CD14-positive monocyte (primary cell): Measurements from ENCODE around the gene CHN1. TPM values are rescaled to one million over a fixed set of nuclear protein-coding genes. Genes with fewer than 3 reads are reported as not detected.

ENCODE experiments used
- DNase-seq, 3 donors: peaks; one replicate each; pipeline ENCODE4 v3.0.0-alpha.2; 2011 to 2022
- H2AFZ ChIP-seq: 2 replicates; pipeline ENCODE4 v1.6.0; 2012; ENCODE audit warnings: mild to moderate bottlenecking, low read depth, low read length, inconsistent platforms; ENCODE audit not compliant: insufficient read depth, poor library complexity, severe bottlenecking
- H3K27ac ChIP-seq, 2 donors: 1 replicate in 1 of 2; 2 replicates in 1 of 2; pipeline ENCODE4 v1.5.1; 2012 to 2013; ENCODE audit warnings: low read length in 2 of 2, control low read depth in 1 of 2, inconsistent platforms in 1 of 2, low read depth in 1 of 2, mild to moderate bottlenecking in 1 of 2
- H3K27me3 ChIP-seq, 2 donors: one replicate each; pipeline versions ENCODE4 v1.6.0 to v1.6.1; 2011 to 2013; ENCODE audit warnings: low read length in 2 of 2; ENCODE audit not compliant: control insufficient read depth in 2 of 2, insufficient read depth in 2 of 2
- H3K36me3 ChIP-seq, 2 donors: replicated peaks in 1 of 2; 1 replicate in 1 of 2; 2 replicates in 1 of 2; pipeline versions ENCODE4 v1.5.1 to v1.6.1; 2012 to 2013; ENCODE audit warnings: low read length in 2 of 2, control low read depth in 1 of 2, inconsistent platforms in 1 of 2, mild to moderate bottlenecking in 1 of 2; ENCODE audit not compliant: insufficient read depth in 2 of 2, control insufficient read depth in 1 of 2
- H3K4me1 ChIP-seq, 2 donors: 1 replicate in 1 of 2; 2 replicates in 1 of 2; pipeline versions ENCODE4 v1.5.1 to v1.6.1; 2012 to 2013; ENCODE audit warnings: low read length in 2 of 2, control low read depth in 1 of 2, inconsistent platforms in 1 of 2, mild to moderate bottlenecking in 1 of 2, moderate library complexity in 1 of 2; ENCODE audit not compliant: insufficient read depth in 2 of 2, control insufficient read depth in 1 of 2
- H3K4me2 ChIP-seq: replicated peaks from 2 replicates; pipeline ENCODE3; 2012; ENCODE audit warnings: low read length, moderate library complexity, mild to moderate bottlenecking; ENCODE audit not compliant: poor library complexity, severe bottlenecking; ENCODE audit errors: extremely low read depth
- H3K4me3 ChIP-seq, 3 experiments: fragments of 200-600 bp in 1 of 3; sonication (generic) in 1 of 3; replicated peaks in 1 of 3; 1 replicate in 2 of 3; 2 replicates in 1 of 3; pipeline ENCODE4 v1.5.1; 2011 to 2013; ENCODE audit warnings: low read length in 3 of 3, mild to moderate bottlenecking in 3 of 3, control low read depth in 2 of 3, low read depth in 2 of 3, inconsistent platforms in 1 of 3, moderate library complexity in 1 of 3
- H3K79me2 ChIP-seq: 2 replicates; pipeline ENCODE4 v1.6.0; 2012; ENCODE audit warnings: mild to moderate bottlenecking, control low read depth, inconsistent platforms, low read length, moderate library complexity; ENCODE audit not compliant: insufficient read depth
- H3K9ac ChIP-seq: 2 replicates; pipeline ENCODE4 v1.6.0; 2017; ENCODE audit warnings: low read length, mild to moderate bottlenecking; ENCODE audit not compliant: insufficient read depth, poor library complexity, severe bottlenecking
- H3K9me3 ChIP-seq, 2 donors: replicated peaks in 1 of 2; 1 replicate in 1 of 2; 2 replicates in 1 of 2; pipeline versions ENCODE4 v1.5.1 to v1.6.1; 2012 to 2013; ENCODE audit warnings: low read length in 2 of 2, control low read depth in 1 of 2; ENCODE audit not compliant: control insufficient read depth in 1 of 2, insufficient read depth in 1 of 2
- H4K20me1 ChIP-seq: 2 replicates; pipeline ENCODE4 v1.6.0; 2012; ENCODE audit warnings: mild to moderate bottlenecking, low read length, control low read depth, moderate library complexity; ENCODE audit not compliant: insufficient read depth
- H3K27ac Mint-ChIP-seq, 7 donors: one replicate each; pipeline ENCODE4 v1.8.0; 2020; ENCODE audit warnings: mild to moderate bottlenecking in 7 of 7, mixed read lengths in 7 of 7, moderate library complexity in 6 of 7, inconsistent platforms in 2 of 7
- H3K27me3 Mint-ChIP-seq, 3 donors: one replicate each; pipeline ENCODE4 v1.8.0; 2021 to 2022; ENCODE audit warnings: low read depth in 3 of 3, mild to moderate bottlenecking in 3 of 3, mixed read lengths in 3 of 3, moderate library complexity in 3 of 3, inconsistent platforms in 1 of 3
- H3K36me3 Mint-ChIP-seq, 2 donors: one replicate each; pipeline ENCODE4 v1.8.0; 2020; ENCODE audit warnings: mixed read lengths in 2 of 2, inconsistent platforms in 1 of 2, mild to moderate bottlenecking in 1 of 2
- H3K4me1 Mint-ChIP-seq: one replicate; pipeline ENCODE4 v1.8.0; 2020; ENCODE audit warnings: mild to moderate bottlenecking, mixed read lengths
- H3K4me3 Mint-ChIP-seq, 2 donors: one replicate each; pipeline ENCODE4 v1.8.0; 2020; ENCODE audit warnings: mild to moderate bottlenecking in 2 of 2, mixed read lengths in 2 of 2, moderate library complexity in 1 of 2
- H3K9me3 Mint-ChIP-seq, 7 donors: one replicate each; pipeline ENCODE4 v1.8.0; 2020 to 2022; ENCODE audit warnings: mixed read lengths in 7 of 7, mild to moderate bottlenecking in 6 of 7, moderate library complexity in 6 of 7, inconsistent platforms in 2 of 7
- WGBS: methylation state at CpG from one replicate; pipeline ENCODE4 v1.1.5; 2013; ENCODE audit warnings: missing lambda C conversion rate; ENCODE audit not compliant: insufficient coverage; 5-methylcytosine and 5-hydroxymethylcytosine counted together
- intact Hi-C, 2 donors: fragments of 100-400 bp; cut with micrococcal nuclease; formaldehyde crosslinking; loops; one replicate each; pipeline versions ENCODE4 v1.15.0 to v1.15.1; 2023
- polyA plus RNA-seq, 3 donors: library from polyadenylated mRNA; depleted of rRNA in 1 of 3; unstranded in 2 of 3; stranded (reverse) in 1 of 3; fragments of 300-500 nt in 2 of 3; fragments of >200 nt in 1 of 3; fragmentation: Illumina TruSeq in 2 of 3; gene quantifications; 1 replicate in 2 of 3; 2 replicates in 1 of 3; pipeline ENCODE4 v1.2.3, GENCODE V29; 2012 to 2021
- TF ChIP-seq, protein P1 (sequence below): fragments of 200-600 bp; IDR thresholded peaks from one replicate; pipeline ENCODE4 v1.8.0; 2022; ENCODE audit warnings: antibody characterized with exemption, mild to moderate bottlenecking

CHN1 gene
- polyA plus RNA-seq, 3 donors, result 0.36 TPM; not detected in 2

DNA sequence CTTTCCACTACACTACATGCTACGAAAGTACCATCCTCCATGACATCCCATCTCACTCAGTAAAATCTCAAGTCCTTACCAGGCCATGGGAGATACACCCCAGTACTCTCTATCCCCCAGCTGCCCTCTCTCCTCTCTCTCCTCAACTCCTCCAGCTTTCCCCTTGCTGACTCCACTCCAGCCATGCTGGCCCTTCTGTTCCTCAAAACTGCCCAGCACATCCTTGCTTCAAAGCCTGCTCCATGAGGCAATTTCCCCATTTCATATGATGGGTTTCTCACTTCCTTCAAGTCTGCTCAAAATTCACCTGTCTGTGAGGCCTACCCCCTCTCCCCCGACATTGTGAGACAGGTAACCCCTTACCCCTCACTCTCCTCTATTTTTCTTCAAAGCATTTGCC is 8.6 kb downstream of the CHN1 start:
- intact Hi-C loops, result no loop called here
- no peak for DNase-seq
- H3K4me1 ChIP-seq, result no peaks in the 10 kb centered on the region
- Mint-ChIP-seq H3K27ac (peak overlapping the region in 1 of 7 donors; percentile 19), H3K27me3 (peaks cover 20 to 29% (median 28%) of the 10 kb centered on the region in 3 donors), H3K9me3 (peaks cover 0 to 2% (median 0%) of the 10 kb centered on the region in 7 donors), H3K36me3 (no peaks in the 10 kb centered on the region), H3K4me3 (no peak overlapping the region), H3K4me1 (peaks cover 11% of the 10 kb centered on the region)
- WGBS, result 69% methylated on average over 2 of the region's 2 CpGs
- TF ChIP-seq, protein P1, sequence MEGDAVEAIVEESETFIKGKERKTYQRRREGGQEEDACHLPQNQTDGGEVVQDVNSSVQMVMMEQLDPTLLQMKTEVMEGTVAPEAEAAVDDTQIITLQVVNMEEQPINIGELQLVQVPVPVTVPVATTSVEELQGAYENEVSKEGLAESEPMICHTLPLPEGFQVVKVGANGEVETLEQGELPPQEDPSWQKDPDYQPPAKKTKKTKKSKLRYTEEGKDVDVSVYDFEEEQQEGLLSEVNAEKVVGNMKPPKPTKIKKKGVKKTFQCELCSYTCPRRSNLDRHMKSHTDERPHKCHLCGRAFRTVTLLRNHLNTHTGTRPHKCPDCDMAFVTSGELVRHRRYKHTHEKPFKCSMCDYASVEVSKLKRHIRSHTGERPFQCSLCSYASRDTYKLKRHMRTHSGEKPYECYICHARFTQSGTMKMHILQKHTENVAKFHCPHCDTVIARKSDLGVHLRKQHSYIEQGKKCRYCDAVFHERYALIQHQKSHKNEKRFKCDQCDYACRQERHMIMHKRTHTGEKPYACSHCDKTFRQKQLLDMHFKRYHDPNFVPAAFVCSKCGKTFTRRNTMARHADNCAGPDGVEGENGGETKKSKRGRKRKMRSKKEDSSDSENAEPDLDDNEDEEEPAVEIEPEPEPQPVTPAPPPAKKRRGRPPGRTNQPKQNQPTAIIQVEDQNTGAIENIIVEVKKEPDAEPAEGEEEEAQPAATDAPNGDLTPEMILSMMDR, result no peak
- H3K27ac ChIP-seq, result no peak overlapping the region
- no peaks in the 10 kb centered on the region for H3K9me3 ChIP-seq
- no peak overlapping the region for H3K4me2 ChIP-seq
- no peak overlapping the region for H2AFZ ChIP-seq
- no peaks in the 10 kb centered on the region for H3K36me3 ChIP-seq
- H4K20me1 ChIP-seq, result no peaks in the 10 kb centered on the region
- H3K4me3 ChIP-seq, result no peak overlapping the region
- H3K79me2 ChIP-seq, result no peaks in the 10 kb centered on the region
- no peak overlapping the region for H3K9ac ChIP-seq
- peaks cover 7 to 20% of the 10 kb centered on the region in 2 donors for H3K27me3 ChIP-seq

DNA sequence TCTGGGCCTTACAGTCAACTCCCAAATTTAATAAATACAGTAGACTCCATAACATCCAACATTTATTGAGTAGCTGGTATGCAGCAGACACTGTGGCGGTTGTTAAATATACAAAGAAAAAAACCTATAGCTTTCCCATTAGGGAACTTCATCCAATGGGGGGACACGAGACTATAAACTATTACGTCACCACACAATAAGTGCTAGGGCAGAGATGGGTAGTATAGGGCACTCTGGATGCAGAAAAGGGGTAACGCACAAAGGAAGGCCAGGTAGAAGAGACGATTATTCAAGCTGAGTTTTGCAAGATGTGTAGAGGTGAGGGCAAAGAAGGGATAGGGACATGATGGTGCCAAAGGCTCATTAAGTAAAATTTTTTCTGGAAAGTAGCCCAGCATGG is 10.8 kb downstream of the CHN1 start:
- intact Hi-C loops, result no loop called here
- TF ChIP-seq, protein P1, result no peak
- H3K79me2 ChIP-seq, result no peaks in the 10 kb centered on the region
- H3K4me3 Mint-ChIP-seq, result no peak overlapping the region
- WGBS, result 36% methylated on average over 2 of the region's 5 CpGs
- H3K4me1 ChIP-seq, result no peaks in the 10 kb centered on the region
- no peak overlapping the region for H3K4me2 ChIP-seq
- H3K27me3 ChIP-seq, result peaks cover 4 to 21% of the 10 kb centered on the region in 2 donors
- DNase-seq, result no peak
- H3K36me3 Mint-ChIP-seq, result no peaks in the 10 kb centered on the region
- no peak overlapping the region for H3K27ac Mint-ChIP-seq
- no peak overlapping the region for H3K4me3 ChIP-seq
- H2AFZ ChIP-seq, result no peak overlapping the region
- no peaks in the 10 kb centered on the region for H4K20me1 ChIP-seq
- H3K4me1 Mint-ChIP-seq, result peaks cover 11% of the 10 kb centered on the region
- H3K36me3 ChIP-seq, result no peaks in the 10 kb centered on the region
- H3K9ac ChIP-seq, result no peak overlapping the region
- H3K27ac ChIP-seq, result no peak overlapping the region
- H3K27me3 Mint-ChIP-seq, result peaks cover 11 to 24% (median 19%) of the 10 kb centered on the region in 3 donors
- H3K9me3 ChIP-seq, result no peaks in the 10 kb centered on the region
- peaks cover 0 to 2% (median 0%) of the 10 kb centered on the region in 7 donors for H3K9me3 Mint-ChIP-seq
